GM18502 (cell line): ENCODE data around the gene COL27A1.

Source experiments
- ATAC-seq: cut with Tn5 transposase; IDR thresholded peaks from one replicate; pipeline ENCODE4 v1.9.1; 2021; ENCODE audit warnings: mild to moderate bottlenecking; ENCODE audit not compliant: unreplicated experiment, poor library complexity

COL27A1 gene

DNA sequence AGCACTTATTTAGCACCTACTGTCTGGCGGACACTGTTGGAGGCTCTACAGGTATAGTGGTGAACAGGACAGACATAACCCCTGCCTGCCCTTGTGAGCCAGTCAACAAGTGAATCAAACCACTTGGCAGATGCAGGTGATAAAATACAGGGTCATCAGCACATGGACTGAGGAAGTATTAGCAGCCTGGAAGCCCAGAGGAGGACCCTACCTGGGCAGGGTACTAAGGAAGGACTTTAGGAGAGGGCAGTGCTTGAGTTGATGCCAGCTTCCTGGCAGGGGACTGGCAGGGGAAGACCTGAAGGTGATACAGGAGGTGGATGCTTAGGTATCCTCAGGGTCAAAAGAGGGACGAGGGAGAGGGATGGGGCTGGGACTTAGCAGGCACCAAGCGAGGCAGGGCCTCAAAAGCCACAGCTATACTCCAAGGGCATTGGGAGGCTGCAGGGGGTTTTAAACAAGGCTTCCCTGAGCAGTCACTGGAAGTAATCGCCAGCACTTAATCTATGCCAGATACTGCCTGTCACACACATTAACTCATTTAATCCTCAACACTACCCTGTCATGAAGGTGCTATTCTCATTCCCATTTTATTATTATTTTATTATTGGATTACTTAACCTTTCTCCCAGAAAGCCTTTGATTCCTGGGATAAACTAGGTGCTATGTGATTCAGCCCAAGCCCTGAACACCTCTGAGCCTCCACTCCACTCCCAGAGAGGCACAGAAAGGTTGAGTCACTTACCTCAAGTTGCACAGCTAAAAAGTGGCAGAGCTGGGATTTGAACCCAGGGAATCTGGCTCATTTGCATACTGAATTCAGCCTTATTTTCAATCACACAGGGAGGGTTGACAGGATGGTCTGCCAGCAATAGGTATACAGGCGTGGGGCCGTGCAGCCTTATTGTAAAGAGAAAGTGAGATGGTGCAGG lies 103.8 kb downstream of the COL27A1 start:
- no peak for ATAC-seq

DNA sequence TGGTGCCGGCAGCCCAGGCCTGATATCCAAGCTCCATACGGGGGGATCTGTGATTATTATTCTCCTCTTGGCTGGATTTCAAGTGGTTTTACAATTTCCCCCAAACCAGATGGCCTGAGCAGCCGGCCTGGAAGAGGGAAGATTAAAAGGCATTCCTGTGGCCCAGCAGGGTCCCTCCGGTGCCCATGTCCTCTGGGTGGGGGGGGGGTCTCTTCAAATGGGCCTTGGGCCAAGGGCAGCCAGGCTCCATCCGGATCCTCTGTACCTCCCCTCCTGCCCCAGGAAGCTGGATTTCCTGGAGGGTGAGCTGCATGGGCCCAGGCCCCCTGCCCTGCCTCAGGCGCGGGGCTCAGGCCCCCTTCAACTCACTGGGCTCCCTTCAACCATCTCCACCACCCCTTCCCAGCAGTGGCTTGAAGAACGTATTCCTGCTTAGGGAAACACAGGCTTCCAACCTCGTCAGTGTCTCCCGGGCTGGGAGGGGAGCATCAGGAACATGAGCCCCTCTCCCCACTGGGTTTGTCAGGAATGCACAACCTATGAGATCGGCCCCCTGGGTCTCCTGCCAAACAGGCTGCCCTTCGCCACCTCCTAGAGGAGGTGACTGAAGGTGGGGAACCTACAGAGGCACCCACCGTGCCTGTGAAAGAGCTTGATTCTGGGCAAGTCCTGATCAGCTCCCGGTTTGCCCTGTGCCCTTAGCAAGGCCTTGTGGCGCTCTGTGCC lies 104.6 kb downstream of the COL27A1 start:
- no peak for ATAC-seq

GRCh38 chr9:114261026-114261425 lies 105.7 kb downstream of the COL27A1 start:
- ATAC-seq, result no peak

- no peak for ATAC-seq
Measured at GRCh38 chr9:114261987-114262386, 106.7 kb downstream of the COL27A1 start.

DNA sequence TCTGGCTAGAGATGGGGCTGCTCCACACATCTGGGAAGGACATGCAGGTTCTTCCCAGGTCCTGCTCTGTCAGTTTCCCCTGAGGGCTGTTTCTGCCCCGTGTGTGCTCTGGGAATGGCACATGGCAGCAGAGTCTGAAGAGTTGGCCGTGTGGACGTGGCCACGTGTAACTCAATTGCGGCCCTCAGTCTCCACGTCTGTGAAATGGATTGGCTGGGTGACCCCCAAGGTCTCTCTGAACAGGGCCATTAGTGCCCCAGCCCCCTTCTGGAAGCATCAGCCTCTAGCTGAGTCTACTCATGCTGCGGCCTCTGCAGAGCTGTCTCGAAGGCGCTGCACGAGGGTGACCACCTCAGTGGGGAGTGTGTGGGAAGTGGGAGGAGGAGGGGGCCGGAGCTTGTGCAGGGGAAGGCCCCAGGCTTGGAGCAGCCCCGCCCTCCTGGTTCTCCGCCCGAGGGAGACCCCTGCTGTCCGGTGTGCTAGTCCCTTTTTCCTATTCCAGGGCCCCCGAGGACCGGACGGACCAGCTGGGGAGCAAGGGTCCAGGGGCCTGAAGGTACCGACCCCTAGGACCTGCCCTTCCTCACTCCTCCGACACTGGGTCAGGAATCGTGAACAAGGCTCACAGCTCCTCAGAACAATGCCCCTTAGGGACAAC lies 108.6 kb downstream of the COL27A1 start:
- no peak for ATAC-seq

GRCh38 chr9:114264806-114265550 lies 109.6 kb downstream of the COL27A1 start:
- no peak for ATAC-seq

GRCh38 chr9:114266969-114267368 lies 111.6 kb downstream of the COL27A1 start:
- no peak for ATAC-seq

GRCh38 chr9:114269023-114269422 lies 113.7 kb downstream of the COL27A1 start:
- ATAC-seq, result no peak

DNA sequence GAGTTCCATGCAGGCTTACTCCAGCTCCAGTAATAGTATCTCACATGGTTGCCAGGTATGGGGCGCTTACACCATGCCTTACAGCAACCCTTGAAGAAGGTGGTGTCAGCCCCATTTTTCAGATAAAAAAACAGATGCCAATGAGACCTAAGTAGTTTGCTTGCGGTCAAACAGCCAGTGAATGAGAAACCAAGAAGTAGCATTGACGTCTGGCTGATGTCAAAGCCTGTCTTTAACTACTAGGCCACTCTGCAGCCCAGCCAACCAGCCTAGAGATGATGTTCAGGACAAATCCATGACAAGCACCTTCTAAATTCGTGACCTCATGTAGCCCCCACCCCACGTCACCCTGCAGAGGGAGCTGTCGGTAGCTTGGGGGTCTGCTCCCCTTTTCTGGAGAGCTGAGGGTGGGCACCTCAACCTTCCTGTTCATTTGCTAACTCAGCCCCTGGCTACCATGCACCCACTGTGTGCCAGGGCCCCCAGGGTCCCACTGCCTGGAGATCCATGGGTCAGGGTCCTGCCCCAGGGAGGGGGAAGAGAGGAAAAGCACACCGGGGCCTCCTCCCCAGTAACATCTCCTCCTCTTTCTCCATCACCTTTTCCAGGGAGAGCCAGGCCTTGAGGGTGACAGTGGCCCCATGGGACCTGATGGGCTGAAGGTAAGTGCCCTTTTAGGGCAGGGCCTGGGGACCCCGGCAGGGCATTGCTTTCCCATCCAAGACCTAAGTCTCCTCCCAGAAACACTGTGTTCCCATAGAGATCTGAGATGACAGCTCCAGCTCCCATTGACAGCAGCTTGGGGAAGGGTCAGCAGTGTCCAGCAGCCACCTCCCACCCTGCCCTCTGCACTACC lies 115.0 kb downstream of the COL27A1 start:
- ATAC-seq, result no peak

- ATAC-seq, result no peak
Measured at GRCh38 chr9:114271556-114272510, 116.5 kb downstream of the COL27A1 start.

- ATAC-seq, result no peak
Measured at GRCh38 chr9:114272739-114273431, 117.5 kb downstream of the COL27A1 start.

- no peak for ATAC-seq
Measured at GRCh38 chr9:114273461-114273881, 118.1 kb downstream of the COL27A1 start.

GRCh38 chr9:114274217-114274616 lies 118.9 kb downstream of the COL27A1 start:
- no peak for ATAC-seq

DNA sequence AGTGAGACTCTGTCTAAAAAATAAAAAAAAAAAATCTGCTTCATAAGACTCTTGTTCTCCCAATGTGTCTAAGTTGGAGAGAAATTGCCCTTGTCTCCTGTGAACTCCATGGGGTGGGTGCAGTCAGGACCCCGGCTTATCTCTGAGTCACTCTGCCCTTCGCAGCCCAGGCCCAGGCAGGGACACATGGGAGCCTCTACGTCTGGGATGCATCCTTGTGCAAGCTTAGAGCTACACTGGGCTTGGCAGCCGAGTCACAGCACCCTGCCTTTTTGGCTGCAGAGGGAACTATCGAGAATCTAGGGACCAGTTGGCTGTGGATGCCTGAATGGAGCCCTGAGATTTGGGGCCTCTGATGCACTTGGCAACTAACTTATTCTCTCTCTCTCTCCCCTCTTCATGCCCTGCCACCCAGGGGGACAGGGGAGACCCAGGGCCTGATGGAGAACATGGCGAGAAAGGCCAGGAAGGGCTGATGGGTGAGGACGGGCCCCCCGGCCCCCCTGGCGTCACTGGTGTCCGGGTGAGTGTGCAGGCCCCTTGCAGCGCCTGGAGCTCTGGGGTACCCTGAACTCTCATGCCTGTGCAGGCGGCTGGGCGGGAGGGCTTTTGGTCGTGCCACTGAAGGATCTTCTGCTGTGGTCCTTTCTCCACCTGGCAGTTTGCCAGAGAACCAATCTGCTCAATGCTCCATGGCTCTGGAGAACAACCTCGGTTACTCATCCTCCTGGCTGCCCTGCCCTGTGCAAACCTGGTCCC lies 120.1 kb downstream of the COL27A1 start:
- ATAC-seq, result no peak

GRCh38 chr9:114276908-114277821 lies 121.8 kb downstream of the COL27A1 start:
- no peak for ATAC-seq

DNA sequence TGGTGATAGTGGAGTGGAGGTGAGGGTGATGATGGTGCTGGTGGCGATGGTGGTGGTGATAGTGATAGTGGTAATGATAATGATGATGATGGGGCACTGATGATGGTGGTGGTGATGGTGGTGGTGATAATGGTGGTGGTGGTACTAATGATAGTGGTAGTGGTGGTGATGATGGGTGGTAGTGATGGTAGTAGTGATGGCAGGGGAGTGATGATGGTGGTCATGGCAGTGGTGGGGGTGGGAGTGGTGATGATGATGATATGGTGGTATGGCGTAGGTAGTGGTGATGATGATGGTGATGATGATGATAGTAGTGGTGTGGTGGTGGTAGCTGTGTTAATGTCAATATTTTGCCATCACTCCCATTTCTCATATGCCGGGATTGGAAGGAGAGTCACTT lies 123.0 kb downstream of the COL27A1 start:
- ATAC-seq, result no peak
